Measurements from ENCODE around the gene CRYZL1. TPM values are rescaled to one million over a fixed set of nuclear protein-coding genes. Genes with fewer than 3 reads are reported as not detected.
"Not testable (repeated sequence)": the region's sequence is repeated elsewhere in the genome, so short reads cannot be mapped to it uniquely, and the experiment has no call there.

CRYZL1 gene
- total RNA-seq, 1 experiment from 2014 or later: 24.8 TPM

DNA sequence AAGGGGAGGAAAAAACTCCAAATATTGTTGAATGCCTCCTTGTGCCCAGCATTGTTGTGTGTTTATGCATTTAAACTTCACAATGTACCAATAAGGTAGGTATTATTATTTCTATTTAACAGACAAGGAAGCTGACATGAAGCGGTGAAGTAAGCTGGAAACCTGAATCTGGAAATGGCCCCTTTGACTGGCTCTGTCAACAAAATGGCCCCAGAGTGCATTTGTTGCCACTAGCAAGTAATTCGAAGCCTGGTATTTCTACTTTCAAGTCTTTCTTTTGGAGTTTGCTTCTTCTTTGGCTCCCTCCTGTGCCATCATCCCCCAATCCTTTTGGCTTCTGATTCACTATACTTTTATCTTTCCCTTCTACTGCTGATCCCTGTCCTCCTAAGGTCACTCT lies 23.1 kb downstream of the CRYZL1 start:
- in situ Hi-C loops (cut with HindIII; ENCODE audit: low pct_unique_long_range_greater_than_20kb, low sequenced_read_pairs): no loop called here
- CTCF ChIA-PET: no interaction called here

DNA sequence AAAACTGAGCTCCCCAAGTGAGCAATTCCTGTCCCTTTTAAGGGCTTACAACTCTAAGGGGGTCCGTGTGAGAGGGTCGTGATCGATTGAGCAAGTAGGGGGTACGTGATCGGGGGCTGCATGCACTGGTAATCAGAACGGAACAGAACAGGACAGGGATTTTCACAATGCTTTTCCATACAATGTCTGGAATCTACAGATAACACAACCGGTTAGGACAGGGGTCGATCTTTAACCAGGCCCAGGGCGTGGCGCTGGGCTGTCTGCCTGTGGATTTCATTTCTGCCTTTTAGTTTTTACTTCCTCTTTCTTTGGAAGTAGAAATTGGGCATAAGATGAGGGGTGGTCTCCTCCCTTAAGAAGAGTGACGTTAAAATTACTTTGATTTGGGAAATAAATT lies 24.0 kb downstream of the CRYZL1 start:
- in situ Hi-C loops (cut with HindIII; ENCODE audit: low pct_unique_long_range_greater_than_20kb, low sequenced_read_pairs); POLR2A ChIA-PET; BruUV-seq (replicated peaks); DNase-seq (ENCODE audit: low read depth, low spot score); H3K9me3 ChIP-seq (ENCODE audit: control insufficient read depth, insufficient read depth, low read depth, low read length); H3K4me3 ChIP-seq (ENCODE audit: low read depth in 2 of 2, low read length in 2 of 2); intact Hi-C loops (cut with micrococcal nuclease; ENCODE audit: unreplicated experiment); CTCF ChIA-PET; H3K27me3 ChIP-seq (ENCODE audit: control insufficient read depth, insufficient read depth, low read length); ATAC-seq; H3K4me1 ChIP-seq (ENCODE audit: control insufficient read depth, insufficient read depth, low read length); H3K27ac ChIP-seq (ENCODE audit: low read length): not testable (repeated sequence)
- H3K36me3 ChIP-seq (ENCODE audit: control insufficient read depth, insufficient read depth, low read length): peaks cover 10% of the 10 kb centered on the region

More for the DNA sequence above, 23.1 kb downstream of the CRYZL1 start:
- Histone ChIP-seq H3K27me3 (ENCODE audit: control insufficient read depth, insufficient read depth, low read length) (no peaks in the 10 kb centered on the region), H3K27ac (ENCODE audit: low read length) (no peak overlapping the region), H3K36me3 (ENCODE audit: control insufficient read depth, insufficient read depth, low read length) (peaks cover 6% of the 10 kb centered on the region), H3K4me3 (ENCODE audit: low read depth in 2 of 2, low read length in 2 of 2) (no peak overlapping the region), H3K4me1 (ENCODE audit: control insufficient read depth, insufficient read depth, low read length) (no peaks in the 10 kb centered on the region), H3K9me3 (ENCODE audit: control insufficient read depth, insufficient read depth, low read depth, low read length) (no peaks in the 10 kb centered on the region)
- ATAC-seq: no peak
- intact Hi-C loops (cut with micrococcal nuclease; ENCODE audit: unreplicated experiment): no loop called here
- DNase-seq (ENCODE audit: low read depth, low spot score): no peak
- POLR2A ChIA-PET: interaction anchor here (0.5 kb wide), 1 partner anchor 75 kb away, joined by 9 read pairs; no protein-coding TSS in a partner anchor
- no peak for TF ChIP-seq SIN3A (IDR thresholded peaks at IDR 0.05; ENCODE audit: borderline replicate concordance, insufficient read depth, low read depth, low read length)
- TF ChIP-seq, protein P1, sequence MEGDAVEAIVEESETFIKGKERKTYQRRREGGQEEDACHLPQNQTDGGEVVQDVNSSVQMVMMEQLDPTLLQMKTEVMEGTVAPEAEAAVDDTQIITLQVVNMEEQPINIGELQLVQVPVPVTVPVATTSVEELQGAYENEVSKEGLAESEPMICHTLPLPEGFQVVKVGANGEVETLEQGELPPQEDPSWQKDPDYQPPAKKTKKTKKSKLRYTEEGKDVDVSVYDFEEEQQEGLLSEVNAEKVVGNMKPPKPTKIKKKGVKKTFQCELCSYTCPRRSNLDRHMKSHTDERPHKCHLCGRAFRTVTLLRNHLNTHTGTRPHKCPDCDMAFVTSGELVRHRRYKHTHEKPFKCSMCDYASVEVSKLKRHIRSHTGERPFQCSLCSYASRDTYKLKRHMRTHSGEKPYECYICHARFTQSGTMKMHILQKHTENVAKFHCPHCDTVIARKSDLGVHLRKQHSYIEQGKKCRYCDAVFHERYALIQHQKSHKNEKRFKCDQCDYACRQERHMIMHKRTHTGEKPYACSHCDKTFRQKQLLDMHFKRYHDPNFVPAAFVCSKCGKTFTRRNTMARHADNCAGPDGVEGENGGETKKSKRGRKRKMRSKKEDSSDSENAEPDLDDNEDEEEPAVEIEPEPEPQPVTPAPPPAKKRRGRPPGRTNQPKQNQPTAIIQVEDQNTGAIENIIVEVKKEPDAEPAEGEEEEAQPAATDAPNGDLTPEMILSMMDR (IDR thresholded peaks at IDR 0.05): no peak
- TF ChIP-seq, protein P2, sequence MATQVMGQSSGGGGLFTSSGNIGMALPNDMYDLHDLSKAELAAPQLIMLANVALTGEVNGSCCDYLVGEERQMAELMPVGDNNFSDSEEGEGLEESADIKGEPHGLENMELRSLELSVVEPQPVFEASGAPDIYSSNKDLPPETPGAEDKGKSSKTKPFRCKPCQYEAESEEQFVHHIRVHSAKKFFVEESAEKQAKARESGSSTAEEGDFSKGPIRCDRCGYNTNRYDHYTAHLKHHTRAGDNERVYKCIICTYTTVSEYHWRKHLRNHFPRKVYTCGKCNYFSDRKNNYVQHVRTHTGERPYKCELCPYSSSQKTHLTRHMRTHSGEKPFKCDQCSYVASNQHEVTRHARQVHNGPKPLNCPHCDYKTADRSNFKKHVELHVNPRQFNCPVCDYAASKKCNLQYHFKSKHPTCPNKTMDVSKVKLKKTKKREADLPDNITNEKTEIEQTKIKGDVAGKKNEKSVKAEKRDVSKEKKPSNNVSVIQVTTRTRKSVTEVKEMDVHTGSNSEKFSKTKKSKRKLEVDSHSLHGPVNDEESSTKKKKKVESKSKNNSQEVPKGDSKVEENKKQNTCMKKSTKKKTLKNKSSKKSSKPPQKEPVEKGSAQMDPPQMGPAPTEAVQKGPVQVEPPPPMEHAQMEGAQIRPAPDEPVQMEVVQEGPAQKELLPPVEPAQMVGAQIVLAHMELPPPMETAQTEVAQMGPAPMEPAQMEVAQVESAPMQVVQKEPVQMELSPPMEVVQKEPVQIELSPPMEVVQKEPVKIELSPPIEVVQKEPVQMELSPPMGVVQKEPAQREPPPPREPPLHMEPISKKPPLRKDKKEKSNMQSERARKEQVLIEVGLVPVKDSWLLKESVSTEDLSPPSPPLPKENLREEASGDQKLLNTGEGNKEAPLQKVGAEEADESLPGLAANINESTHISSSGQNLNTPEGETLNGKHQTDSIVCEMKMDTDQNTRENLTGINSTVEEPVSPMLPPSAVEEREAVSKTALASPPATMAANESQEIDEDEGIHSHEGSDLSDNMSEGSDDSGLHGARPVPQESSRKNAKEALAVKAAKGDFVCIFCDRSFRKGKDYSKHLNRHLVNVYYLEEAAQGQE (IDR thresholded peaks at IDR 0.05; ENCODE audit: insufficient read depth in 1 of 2, low read depth in 2 of 2, low read length in 1 of 2): no peak
- TF ChIP-seq POLR2AphosphoS5 (IDR thresholded peaks at IDR 0.05; ENCODE audit: low read depth, low read length): no peak
- TF ChIP-seq TCF7L2 (IDR thresholded peaks at IDR 0.05; ENCODE audit: low read depth, low read length): no peak
- BruUV-seq (replicated peaks): no TSS peak

DNA sequence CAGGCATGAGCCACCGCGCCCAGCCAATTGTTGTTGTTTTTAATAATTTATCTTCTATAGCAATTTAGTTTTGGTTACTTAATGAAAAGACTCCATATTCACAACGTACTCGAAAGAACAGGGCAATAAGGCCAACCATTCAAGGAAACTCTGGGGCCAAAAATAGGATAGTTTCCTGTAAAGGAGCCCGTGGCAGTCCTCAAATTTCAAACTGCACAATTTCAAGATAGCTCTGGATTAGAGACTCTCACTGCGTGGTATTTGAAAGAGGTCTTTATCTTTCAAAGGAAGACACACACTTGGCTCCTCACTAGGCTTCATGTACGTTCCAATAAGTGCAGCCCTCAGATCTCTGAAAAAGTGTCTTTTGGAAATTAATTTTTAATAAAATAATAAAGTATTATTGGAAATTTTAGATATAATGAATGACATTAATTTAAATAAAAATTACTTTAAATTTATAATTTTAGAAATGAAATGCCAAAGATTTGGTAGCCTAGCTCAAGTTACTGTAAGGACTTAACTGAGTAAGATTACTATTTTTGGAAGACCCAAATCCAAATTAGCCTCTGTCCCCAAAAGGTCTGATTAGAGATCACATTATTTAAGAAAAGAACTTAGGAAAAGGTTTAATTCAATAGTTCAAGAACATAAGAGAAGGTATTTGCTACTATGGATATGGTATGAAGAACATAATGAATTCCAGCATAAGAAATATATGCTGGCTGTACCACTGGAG lies 30.4 kb downstream of the CRYZL1 start:
- no TSS peak for BruUV-seq (replicated peaks)
- ChIA-PET CTCF (no interaction called here), POLR2A (no interaction called here)

More for the DNA sequence above, 30.4 kb downstream of the CRYZL1 start:
- Histone ChIP-seq H3K4me3 (ENCODE audit: low read depth in 2 of 2, low read length in 2 of 2) (no peak overlapping the region), H3K4me1 (ENCODE audit: control insufficient read depth, insufficient read depth, low read length) (no peaks in the 10 kb centered on the region), H3K36me3 (ENCODE audit: control insufficient read depth, insufficient read depth, low read length) (peaks cover 5% of the 10 kb centered on the region; the same call in 1 of the 2 replicates), H3K27ac (ENCODE audit: low read length) (no peak overlapping the region), H3K27me3 (ENCODE audit: control insufficient read depth, insufficient read depth, low read length) (no peaks in the 10 kb centered on the region), H3K9me3 (ENCODE audit: control insufficient read depth, insufficient read depth, low read depth, low read length) (no peaks in the 10 kb centered on the region)
- no peak for TF ChIP-seq POLR2AphosphoS5 (IDR thresholded peaks at IDR 0.05; ENCODE audit: low read depth, low read length)
- no peak for TF ChIP-seq SIN3A (IDR thresholded peaks at IDR 0.05; ENCODE audit: borderline replicate concordance, insufficient read depth, low read depth, low read length)
- TF ChIP-seq, protein P1 (IDR thresholded peaks at IDR 0.05): no peak
- TF ChIP-seq, protein P2 (IDR thresholded peaks at IDR 0.05; ENCODE audit: insufficient read depth in 1 of 2, low read depth in 2 of 2, low read length in 1 of 2): no peak
- TF ChIP-seq TCF7L2 (IDR thresholded peaks at IDR 0.05; ENCODE audit: low read depth, low read length): no peak
- no peak for DNase-seq (ENCODE audit: low read depth, low spot score)
- no peak for ATAC-seq
- in situ Hi-C loops (cut with HindIII; ENCODE audit: low pct_unique_long_range_greater_than_20kb, low sequenced_read_pairs) (no loop called here), intact Hi-C loops (cut with micrococcal nuclease; ENCODE audit: unreplicated experiment) (no loop called here)
